GM12873 (cell line): ENCODE data around the gene SRSF4.

Experiments
- TF ChIP-seq, protein P1 (sequence below): IDR thresholded peaks from 2 replicates; pipeline ENCODE4 v1.5.1; 2012; ENCODE audit warnings: low read depth, mild to moderate bottlenecking, moderate library complexity, low read length, control low read depth; ENCODE audit not compliant: insufficient read depth; ENCODE audit errors: missing control alignments

The SRSF4 gene

DNA sequence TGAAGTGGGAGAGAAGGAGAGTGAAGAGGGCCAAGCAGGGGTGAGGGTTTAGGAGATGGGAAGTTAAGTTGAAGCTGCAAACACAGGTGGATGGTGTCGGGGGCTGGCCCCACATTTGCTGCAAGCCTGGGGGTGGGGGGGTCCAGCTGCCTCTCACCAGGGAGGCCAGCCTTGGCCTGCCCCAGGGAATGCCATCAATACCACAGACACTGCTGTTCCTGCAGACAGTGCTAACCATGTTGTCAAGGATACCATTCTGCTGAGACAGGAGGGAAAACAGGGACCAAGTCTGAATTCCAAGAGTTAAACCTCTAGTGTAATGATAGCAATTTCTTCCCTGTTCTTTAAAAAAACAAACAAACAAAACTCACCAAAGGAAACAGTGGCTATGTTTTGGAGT, 41.0 kb upstream of the SRSF4 start:
- TF ChIP-seq, protein P1, sequence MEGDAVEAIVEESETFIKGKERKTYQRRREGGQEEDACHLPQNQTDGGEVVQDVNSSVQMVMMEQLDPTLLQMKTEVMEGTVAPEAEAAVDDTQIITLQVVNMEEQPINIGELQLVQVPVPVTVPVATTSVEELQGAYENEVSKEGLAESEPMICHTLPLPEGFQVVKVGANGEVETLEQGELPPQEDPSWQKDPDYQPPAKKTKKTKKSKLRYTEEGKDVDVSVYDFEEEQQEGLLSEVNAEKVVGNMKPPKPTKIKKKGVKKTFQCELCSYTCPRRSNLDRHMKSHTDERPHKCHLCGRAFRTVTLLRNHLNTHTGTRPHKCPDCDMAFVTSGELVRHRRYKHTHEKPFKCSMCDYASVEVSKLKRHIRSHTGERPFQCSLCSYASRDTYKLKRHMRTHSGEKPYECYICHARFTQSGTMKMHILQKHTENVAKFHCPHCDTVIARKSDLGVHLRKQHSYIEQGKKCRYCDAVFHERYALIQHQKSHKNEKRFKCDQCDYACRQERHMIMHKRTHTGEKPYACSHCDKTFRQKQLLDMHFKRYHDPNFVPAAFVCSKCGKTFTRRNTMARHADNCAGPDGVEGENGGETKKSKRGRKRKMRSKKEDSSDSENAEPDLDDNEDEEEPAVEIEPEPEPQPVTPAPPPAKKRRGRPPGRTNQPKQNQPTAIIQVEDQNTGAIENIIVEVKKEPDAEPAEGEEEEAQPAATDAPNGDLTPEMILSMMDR, result no peak

DNA sequence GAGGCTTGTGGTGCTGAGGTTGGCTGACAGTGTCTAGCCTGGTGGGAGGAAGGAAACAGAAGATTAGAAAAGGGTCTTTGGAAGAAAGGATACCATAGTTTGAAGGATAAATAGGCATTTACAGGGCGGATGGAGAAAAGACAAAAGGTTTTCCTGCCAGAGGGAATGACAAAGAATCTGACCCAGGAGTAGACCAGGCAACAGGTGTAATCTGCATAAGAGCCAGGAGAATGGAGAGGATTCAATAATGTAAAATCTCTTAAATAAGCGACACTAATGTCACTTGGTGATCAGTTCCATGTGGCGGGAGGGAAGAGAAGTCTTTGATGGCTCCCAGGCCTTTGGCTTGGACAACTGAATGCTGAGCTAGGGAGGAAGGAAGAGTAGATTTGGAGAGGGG, 39.6 kb upstream of the SRSF4 start:
- TF ChIP-seq, protein P1, result no peak

DNA sequence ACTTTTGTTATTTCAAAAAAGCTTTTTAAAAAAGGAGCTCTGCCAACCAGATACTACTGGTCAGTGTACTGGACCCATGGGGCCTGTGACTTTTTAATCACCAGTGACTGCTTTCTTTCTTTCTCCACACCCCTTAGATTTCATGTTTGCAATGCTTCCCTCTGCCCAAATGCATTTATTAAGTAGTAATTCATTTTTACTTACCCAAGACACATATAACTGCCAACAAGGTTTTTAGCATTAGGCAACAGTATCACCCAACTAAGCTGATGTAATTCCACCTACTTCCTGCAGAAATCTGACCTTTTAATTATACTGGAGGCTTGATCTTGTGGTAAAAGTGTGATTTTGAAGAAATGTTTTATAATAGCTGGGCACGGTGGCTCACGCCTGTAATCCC, 36.5 kb upstream of the SRSF4 start:
- TF ChIP-seq, protein P1, result no peak

DNA sequence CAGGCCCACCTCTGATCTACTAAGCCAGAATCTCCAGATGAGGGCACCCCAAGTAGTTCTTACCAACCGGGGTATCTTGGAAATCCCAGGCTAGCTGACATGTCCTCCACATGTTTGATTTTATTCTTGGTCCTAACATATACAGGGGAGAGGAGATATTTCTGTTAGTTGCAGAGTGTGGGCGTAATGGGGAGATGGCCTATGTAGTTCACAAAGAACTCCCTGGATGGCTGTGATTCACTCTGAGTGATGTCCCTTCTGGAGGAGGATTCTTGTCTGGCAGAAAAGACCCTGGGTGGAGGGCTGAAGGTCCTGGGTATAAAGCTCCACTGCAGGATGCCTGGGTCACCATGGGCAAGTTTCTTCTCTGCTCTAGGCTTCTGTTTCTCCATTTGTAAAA, 35.9 kb upstream of the SRSF4 start:
- TF ChIP-seq, protein P1, result no peak

DNA sequence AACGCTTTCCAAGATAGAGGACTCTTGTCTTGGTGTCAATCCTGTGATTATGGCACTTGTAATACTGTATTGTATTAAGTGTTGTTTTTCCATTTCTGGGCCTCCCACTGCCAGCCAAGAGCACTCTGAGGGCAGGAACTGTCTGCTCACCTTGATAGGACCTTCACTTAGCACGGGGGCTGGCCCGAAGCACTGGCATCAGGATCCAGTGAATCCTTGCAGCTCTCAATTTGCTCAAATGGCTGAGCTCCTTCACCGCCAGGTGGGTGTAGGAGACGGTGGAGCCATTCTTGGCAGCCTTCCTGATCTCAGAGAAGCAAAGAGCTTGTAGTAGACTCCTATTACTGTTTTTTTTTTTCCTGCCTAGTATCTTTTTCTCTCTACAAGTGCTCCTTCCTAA, 31.4 kb upstream of the SRSF4 start:
- TF ChIP-seq, protein P1, result no peak

DNA sequence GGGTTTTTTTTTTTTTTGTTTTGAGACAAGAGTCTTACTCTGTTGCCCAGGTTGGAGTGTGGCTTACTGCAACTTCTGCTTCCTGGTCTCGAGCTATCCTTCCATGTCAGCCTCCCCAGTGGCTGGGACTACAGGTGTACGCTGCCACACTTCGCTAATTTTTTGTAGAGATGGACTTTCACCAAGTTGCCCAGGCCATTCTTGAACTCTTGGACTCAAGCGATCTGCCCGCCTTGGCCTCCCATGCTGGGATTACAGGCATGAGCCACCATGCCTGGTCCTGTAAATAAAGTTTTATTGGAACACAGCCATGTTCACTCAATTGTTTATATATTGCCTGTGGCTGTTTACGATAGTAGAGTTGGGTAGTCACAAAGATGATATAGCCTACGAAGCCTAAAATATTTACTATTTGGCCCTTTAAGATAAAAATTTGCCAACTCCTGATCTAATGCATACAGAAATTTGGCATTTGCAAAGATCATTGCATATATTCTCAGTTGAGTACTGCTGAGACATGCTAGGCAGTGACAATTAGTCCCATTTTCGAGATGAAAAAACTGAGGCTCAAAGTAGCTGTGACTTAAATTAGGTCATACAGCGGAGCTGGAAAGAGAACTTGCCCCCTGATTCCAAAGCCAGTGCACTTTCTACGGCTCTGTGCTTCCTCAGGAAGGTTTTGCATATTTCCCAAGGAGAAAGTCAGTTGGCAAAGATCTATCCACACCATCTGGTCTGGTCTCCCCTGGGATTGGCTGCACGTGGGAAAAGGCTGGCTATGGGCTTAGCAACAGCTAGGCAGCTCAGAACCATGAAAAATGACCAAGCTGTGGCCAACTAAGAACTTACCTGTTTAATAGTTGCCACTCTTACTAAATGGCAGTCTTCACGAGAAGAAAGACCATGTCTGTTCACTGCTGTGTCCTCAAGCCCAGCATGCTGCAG, 29.7 kb upstream of the SRSF4 start:
- TF ChIP-seq, protein P1, result no peak

DNA sequence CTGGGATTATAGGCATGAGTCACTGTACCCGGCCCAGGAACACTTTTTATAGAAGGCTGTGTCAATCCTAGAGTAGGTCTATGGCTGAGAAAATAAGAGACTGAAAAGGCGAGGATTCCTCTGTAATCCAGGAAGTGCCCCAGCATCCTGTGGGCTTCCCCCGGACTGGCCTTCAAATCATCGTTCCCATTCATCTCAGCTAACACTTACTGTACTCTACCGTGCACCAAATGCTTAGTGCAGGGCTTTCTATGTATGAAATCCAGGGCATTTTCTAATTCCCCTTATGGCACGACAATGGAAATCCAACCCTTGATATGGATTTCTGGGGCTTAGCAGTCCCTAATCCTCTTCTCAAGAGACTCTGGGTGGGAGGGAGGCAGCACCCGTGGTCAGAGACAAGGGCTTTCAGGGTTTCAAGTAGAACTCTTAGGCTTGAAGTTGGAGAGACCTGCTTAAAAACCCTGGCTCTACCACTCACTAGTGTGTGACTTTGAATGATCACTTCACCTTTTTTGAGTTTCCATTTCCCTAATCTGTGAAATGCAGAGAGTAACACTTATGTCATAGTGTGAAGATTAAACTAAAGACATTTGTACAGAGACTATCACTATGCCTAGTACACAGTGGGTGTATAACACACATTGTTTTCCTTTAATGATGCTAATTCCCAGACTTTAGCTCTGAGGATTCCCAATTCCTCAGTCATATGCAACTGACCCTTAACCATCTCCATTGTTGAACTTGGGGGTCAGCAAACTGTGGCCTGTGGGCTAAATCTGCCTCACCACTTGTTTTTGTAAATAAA, 28.8 kb upstream of the SRSF4 start:
- TF ChIP-seq, protein P1, result no peak
